H9 (cell line): ENCODE measurements around the gene BCL6. TPM values are rescaled to one million over a fixed set of nuclear protein-coding genes. Genes with fewer than 3 reads are reported as not detected.

Source experiments
- DNase-seq: peaks from one replicate; pipeline ENCODE4 v3.0.0-alpha.2; 2017
- H2AFZ ChIP-seq: one replicate; pipeline ENCODE4 v1.6.1; 2013; ENCODE audit warnings: mild to moderate bottlenecking, low read length, control low read depth, moderate library complexity
- H2AK5ac ChIP-seq: 2 replicates; pipeline ENCODE4 v1.6.1; 2013; ENCODE audit warnings: low read length, control low read depth, mixed read lengths; ENCODE audit not compliant: insufficient read length
- H2BK120ac ChIP-seq: one replicate; pipeline ENCODE4 v1.6.1; 2013; ENCODE audit warnings: low read depth, mild to moderate bottlenecking, low read length, control low read depth, inconsistent platforms; ENCODE audit not compliant: poor library complexity, severe bottlenecking
- H2BK12ac ChIP-seq: 2 replicates; pipeline ENCODE4 v1.6.1; 2013; ENCODE audit warnings: low read length, control low read depth, mixed read lengths, low read depth; ENCODE audit not compliant: insufficient read length
- H2BK15ac ChIP-seq: 2 replicates; pipeline ENCODE4 v1.6.1; 2013; ENCODE audit warnings: low read depth, low read length, control low read depth
- H2BK20ac ChIP-seq: one replicate; pipeline ENCODE4 v1.6.1; 2013; ENCODE audit warnings: low read depth, mild to moderate bottlenecking, low read length, control low read depth, inconsistent platforms; ENCODE audit not compliant: poor library complexity, severe bottlenecking
- H2BK5ac ChIP-seq: 2 replicates; pipeline ENCODE4 v1.6.1; 2013; ENCODE audit warnings: low read length, control low read depth, mixed read lengths; ENCODE audit not compliant: insufficient read length
- H3K14ac ChIP-seq: 2 replicates; pipeline ENCODE4 v1.6.1; 2013; ENCODE audit warnings: low read length, control low read depth; ENCODE audit not compliant: insufficient read depth
- H3K18ac ChIP-seq: 2 replicates; pipeline ENCODE4 v1.6.1; 2013; ENCODE audit warnings: low read depth, mild to moderate bottlenecking, mixed read lengths, low read length, control low read depth; ENCODE audit not compliant: insufficient read length
- H3K23ac ChIP-seq: 2 replicates; pipeline ENCODE4 v1.6.1; 2013; ENCODE audit warnings: low read length, control low read depth, mixed read lengths, low read depth; ENCODE audit not compliant: insufficient read length
- H3K23me2 ChIP-seq: 2 replicates; pipeline ENCODE4 v1.6.1; 2013; ENCODE audit warnings: low read depth, mild to moderate bottlenecking, mixed read lengths, low read length, control low read depth; ENCODE audit not compliant: insufficient read length, poor library complexity, severe bottlenecking
- H3K27ac ChIP-seq: 2 replicates; pipeline ENCODE4 v1.5.1; 2013; ENCODE audit warnings: low read length, control low read depth, mixed read lengths, low read depth; ENCODE audit not compliant: insufficient read length
- H3K27me3 ChIP-seq: 2 replicates; pipeline ENCODE4 v1.6.1; 2013; ENCODE audit warnings: low read length, control low read depth, inconsistent platforms; ENCODE audit not compliant: insufficient read depth
- H3K4ac ChIP-seq: 2 replicates; pipeline ENCODE4 v1.6.1; 2013; ENCODE audit warnings: low read depth, mild to moderate bottlenecking, control low read depth, inconsistent platforms, low read length, moderate library complexity
- H3K4me1 ChIP-seq: 2 replicates; pipeline ENCODE4 v1.6.1; 2013; ENCODE audit warnings: low read length, control low read depth, inconsistent platforms; ENCODE audit not compliant: insufficient read depth
- H3K4me2 ChIP-seq: 2 replicates; pipeline ENCODE4 v1.6.1; 2013; ENCODE audit warnings: low read length, control low read depth, mixed read lengths; ENCODE audit not compliant: insufficient read length, insufficient read depth
- H3K56ac ChIP-seq: 2 replicates; pipeline ENCODE4 v1.6.1; 2013; ENCODE audit warnings: low read depth, mild to moderate bottlenecking, mixed read lengths, low read length, control low read depth; ENCODE audit not compliant: insufficient read length
- H3K79me1 ChIP-seq: 2 replicates; pipeline ENCODE4 v1.6.1; 2013; ENCODE audit warnings: low read depth, mild to moderate bottlenecking, moderate library complexity, low read length, control low read depth, inconsistent platforms; ENCODE audit not compliant: insufficient read depth, poor library complexity, severe bottlenecking
- H3K79me2 ChIP-seq: 2 replicates; pipeline ENCODE4 v1.6.1; 2013; ENCODE audit warnings: low read length, control low read depth, inconsistent platforms; ENCODE audit not compliant: insufficient read depth
- H3K9ac ChIP-seq: 2 replicates; pipeline ENCODE4 v1.6.1; 2013; ENCODE audit warnings: low read length, control low read depth, mixed read lengths; ENCODE audit not compliant: insufficient read length; ENCODE audit errors: extremely low read depth
- H3K9me3 ChIP-seq: one replicate; pipeline ENCODE4 v1.6.1; 2013; ENCODE audit warnings: low read depth, low read length, inconsistent platforms; ENCODE audit not compliant: control insufficient read depth
- H3T11ph ChIP-seq: one replicate; pipeline ENCODE4 v1.6.1; 2013; ENCODE audit warnings: mild to moderate bottlenecking, low read length, control low read depth, inconsistent platforms
- H4K20me1 ChIP-seq: one replicate; pipeline ENCODE4 v1.6.1; 2013; ENCODE audit not compliant: control insufficient read depth, insufficient read length, insufficient read depth
- H4K5ac ChIP-seq: 2 replicates; pipeline ENCODE4 v1.6.1; 2013; ENCODE audit warnings: low read depth, mild to moderate bottlenecking, mixed read lengths, low read length, control low read depth; ENCODE audit not compliant: insufficient read length
- H4K8ac ChIP-seq: replicated peaks from 2 replicates; pipeline ENCODE4 v1.6.1; 2013; ENCODE audit warnings: low read length, control low read depth, mixed read lengths, low read depth; ENCODE audit not compliant: insufficient read length
- H4K91ac ChIP-seq: 2 replicates; pipeline ENCODE4 v1.6.1; 2013; ENCODE audit warnings: low read depth, mild to moderate bottlenecking, moderate library complexity, mixed read lengths, low read length, control low read depth; ENCODE audit not compliant: insufficient read length
- H3K27ac Mint-ChIP-seq, 3 experiments: 2 replicates in 2 of 3; 3 replicates in 1 of 3; pipeline ENCODE4 v1.8.0; 2020 to 2021; ENCODE audit warnings: mixed read lengths in 3 of 3, mild to moderate bottlenecking in 1 of 3, moderate library complexity in 1 of 3
- H3K27me3 Mint-ChIP-seq: 2 replicates; pipeline ENCODE4 v1.8.0; 2021; ENCODE audit warnings: low read depth, mild to moderate bottlenecking, moderate library complexity, mixed read lengths
- H3K36me3 Mint-ChIP-seq, 3 experiments: 2 replicates in 2 of 3; 3 replicates in 1 of 3; pipeline ENCODE4 v1.8.0; 2020 to 2021; ENCODE audit warnings: low read depth in 3 of 3, mixed read lengths in 3 of 3; ENCODE audit not compliant: insufficient read depth in 1 of 3
- H3K4me1 Mint-ChIP-seq, 2 experiments: 2 replicates each; pipeline ENCODE4 v1.8.0; 2020; ENCODE audit warnings: mixed read lengths in 2 of 2
- H3K4me3 Mint-ChIP-seq, 2 experiments: 2 replicates in 1 of 2; 3 replicates in 1 of 2; pipeline ENCODE4 v1.8.0; 2020 to 2021; ENCODE audit warnings: mild to moderate bottlenecking in 2 of 2, mixed read lengths in 2 of 2, moderate library complexity in 1 of 2
- H3K9me3 Mint-ChIP-seq, 2 experiments: 2 replicates in 1 of 2; 3 replicates in 1 of 2; pipeline ENCODE4 v1.8.0; 2020; ENCODE audit warnings: mild to moderate bottlenecking in 2 of 2, mixed read lengths in 2 of 2, moderate library complexity in 1 of 2
- CTCF ChIP-seq: fragments of 200-600 bp; sonication (generic); conservative IDR thresholded peaks from 3 replicates; pipeline ENCODE4 v1.8.0; 2021; ENCODE audit warnings: antibody characterized with exemption, mild to moderate bottlenecking
- WGBS: extraction: QIAGEN DNeasy Blood & Tissue Kit; methylation state at CpG from one replicate; pipeline ENCODE4 v1.1.7; 2013; ENCODE audit warnings: missing lambda C conversion rate, low lambda C conversion rate, mixed read lengths; ENCODE audit not compliant: insufficient read length; ENCODE audit errors: extremely low coverage; 5-methylcytosine and 5-hydroxymethylcytosine counted together
- total RNA-seq: library from RNA; stranded (reverse); gene quantifications from 2 replicates; pipeline ENCODE4 v1.2.1, GENCODE V29; 2021

BCL6 gene
- total RNA-seq, 1 experiment from 2014 or later: 3.4 TPM

- H3K4me3 Mint-ChIP-seq: no peak overlapping the region
- Histone ChIP-seq H2BK20ac (no peak overlapping the region), H2BK15ac (no peak overlapping the region), H3K9me3 (no peaks in the 10 kb centered on the region), H2BK5ac (no peak overlapping the region), H4K5ac (no peak overlapping the region), H3K27me3 (no peaks in the 10 kb centered on the region), H2AFZ (no peak overlapping the region), H3K4me1 (no peaks in the 10 kb centered on the region), H3K56ac (no peak overlapping the region), H3K23ac (no peak overlapping the region), H3K4ac (no peak overlapping the region), H3K9ac (no peak overlapping the region), H3K27ac (no peak overlapping the region), H3K18ac (no peak overlapping the region), H3K4me2 (no peak overlapping the region), H2BK12ac (no peak overlapping the region), H4K8ac (no peak overlapping the region), H2AK5ac (no peak overlapping the region), H4K91ac (no peak overlapping the region), H2BK120ac (no peak overlapping the region), H3K23me2 (no peaks in the 10 kb centered on the region), H3T11ph (no peak overlapping the region), H3K14ac (no peak overlapping the region), H3K79me2 (0 out of 2 replicates have a peak, but pooled peaks cover 1% of the 10 kb centered on the region), H3K79me1 (no peaks in the 10 kb centered on the region), H4K20me1 (no peaks in the 10 kb centered on the region)
- H3K27ac Mint-ChIP-seq: no peak overlapping the region
- no peak for DNase-seq
- H3K9me3 Mint-ChIP-seq: no peaks in the 10 kb centered on the region
- peaks cover 5 to 6% of the 10 kb centered on the region in 2 experiments; a peak in 2 of 4 replicates for H3K4me1 Mint-ChIP-seq
- no peaks in the 10 kb centered on the region for H3K36me3 Mint-ChIP-seq
- TF ChIP-seq CTCF: no peak
- WGBS: no CpG with 5 or more reads among the region's 5 CpGs
- 0 out of 2 replicates have a peak, but pooled peaks cover 2% of the 10 kb centered on the region for H3K27me3 Mint-ChIP-seq
These were observed 44.0 kb upstream of the BCL6 start for GRCh38 chr3:187788984-187789857.
